Activated CD4-positive, alpha-beta T cell treated with anti-CD3 and anti-CD28 coated beads for 1 hour (primary cell): ENCODE measurements around the gene MYMK.
"Not testable (repeated sequence)": the region's sequence is repeated elsewhere in the genome, so short reads cannot be mapped to it uniquely, and the experiment has no call there.

Experiments used
- DNase-seq: peaks from one replicate; pipeline ENCODE4 v3.0.0-alpha.2; 2020

The MYMK gene

GRCh38 chr9:133524679-133525228 is at the start of gene MYMK:
Gene MYMK, minus strand, starts transcription at chr9:133524959. Its CDS starts 115 bp downstream, at chr9:133524844.
- no peak for DNase-seq

GRCh38 chr9:133573791-133574515 is 49.2 kb upstream of the MYMK start:
- no peak for DNase-seq

GRCh38 chr9:133572821-133573361 is 48.1 kb upstream of the MYMK start:
- DNase-seq = no peak

- DNase-seq = no peak
Measured at GRCh38 chr9:133571896-133572595, 47.3 kb upstream of the MYMK start.

GRCh38 chr9:133571391-133571890 is 46.7 kb upstream of the MYMK start:
- DNase-seq = no peak

GRCh38 chr9:133570691-133571080 is 45.9 kb upstream of the MYMK start:
- no peak for DNase-seq

GRCh38 chr9:133569891-133570690 is 45.3 kb upstream of the MYMK start:
- no peak for DNase-seq

- DNase-seq = no peak
Measured at GRCh38 chr9:133569121-133569785, 44.5 kb upstream of the MYMK start.

- DNase-seq = no peak
Measured at GRCh38 chr9:133568186-133568585, 43.4 kb upstream of the MYMK start.

GRCh38 chr9:133566817-133567216 is 42.1 kb upstream of the MYMK start:
- no peak for DNase-seq

- no peak for DNase-seq
Measured at GRCh38 chr9:133566382-133566781, 41.6 kb upstream of the MYMK start.

- DNase-seq = no peak
Measured at GRCh38 chr9:133564451-133565116, 39.8 kb upstream of the MYMK start.

GRCh38 chr9:133563814-133564213 is 39.1 kb upstream of the MYMK start:
- not testable (repeated sequence) for DNase-seq

GRCh38 chr9:133563291-133563796 is 38.6 kb upstream of the MYMK start:
- no peak for DNase-seq

GRCh38 chr9:133562611-133563290 is 38.0 kb upstream of the MYMK start:
- no peak for DNase-seq

GRCh38 chr9:133561976-133562554 is 37.3 kb upstream of the MYMK start:
- DNase-seq = no peak

GRCh38 chr9:133560944-133561343 is 36.2 kb upstream of the MYMK start:
- no peak for DNase-seq

- DNase-seq = no peak
Measured at GRCh38 chr9:133560311-133560710, 35.6 kb upstream of the MYMK start.

- no peak for DNase-seq
Measured at GRCh38 chr9:133558191-133559126, 33.7 kb upstream of the MYMK start.
